Right cardiac atrium (tissue), 5 donors: Measurements from ENCODE around the gene KANSL3. TPM values are rescaled to one million over a fixed set of nuclear protein-coding genes. Genes with fewer than 3 reads are reported as not detected.
"Not testable (repeated sequence)": the region's sequence is repeated elsewhere in the genome, so short reads cannot be mapped to it uniquely, and the experiment has no call there.

Source experiments
- ATAC-seq, 2 donors: fragments of 200-7000 bp; cut with Tn5 transposase; one replicate each; pipeline versions ENCODE4 v1.8.0 to v1.9.1; 2020; ENCODE audit warnings: moderate library complexity in 2 of 2, mild to moderate bottlenecking in 1 of 2
- DNase-seq, 3 donors: peaks; one replicate each; pipeline ENCODE4 v3.0.0-alpha.2; 2020
- H3K27ac ChIP-seq: one replicate; pipeline ENCODE4 v1.5.1; 2013; ENCODE audit warnings: mild to moderate bottlenecking, low read length, control low read depth, moderate library complexity
- H3K27me3 ChIP-seq: one replicate; pipeline ENCODE4 v1.6.1; 2013; ENCODE audit not compliant: control insufficient read depth, insufficient read depth
- H3K4me1 ChIP-seq: one replicate; pipeline ENCODE4 v1.6.1; 2013; ENCODE audit warnings: low read length; ENCODE audit not compliant: control insufficient read depth, insufficient read depth
- H3K4me3 ChIP-seq: one replicate; pipeline ENCODE4 v1.5.1; 2013; ENCODE audit warnings: low read length, control low read depth
- H3K9me3 ChIP-seq: one replicate; pipeline ENCODE4 v1.6.1; 2013; ENCODE audit warnings: low read length; ENCODE audit not compliant: control insufficient read depth
- WGBS: extraction: QIAGEN DNeasy Blood & Tissue Kit; methylation state at CpG from one replicate; pipeline ENCODE4 v1.1.7; 2013; 5-methylcytosine and 5-hydroxymethylcytosine counted together
- intact Hi-C, 4 donors: fragments of 100-400 bp; cut with DNase I; formaldehyde crosslinking; loops; one replicate each; pipeline versions ENCODE4 v1.11.0 to v1.14.0; 2022 to 2023
- polyA plus RNA-seq: library from polyadenylated mRNA; stranded (reverse); fragments of 200-250 nt; gene quantifications from one replicate; pipeline ENCODE4 v1.2.3, GENCODE V29; 2013
- total RNA-seq, 4 donors: library from RNA; stranded (reverse); fragmentation: NEBNext Ultra II Directional; extraction: Animal tissue kit (Norgen Biotek cat#: 25700); gene quantifications; one replicate each; pipeline ENCODE4 v1.2.1, GENCODE V29; 2021
- donor health status: healthy with polysubstance abuse.
- donor health status: DM: no; HTN: yes; CAD: no.
- donor health status: DM: no; HTN: no; CAD: no.
- donor health status: DM: no; HTN: yes; CAD: no; lungs with severe emphysema.
- donor health status: DM: yes; HTN: yes; CAD: no.

KANSL3 gene
- total and polyA plus RNA-seq, 5 donors: 14.5 to 40.9 (median 34.5) TPM

GRCh38 chr2:96556441-96557330 is 81.4 kb downstream of the KANSL3 start:
- DNase-seq (no peak), ATAC-seq (no peak)
- Histone ChIP-seq H3K27me3 (no peaks in the 10 kb centered on the region), H3K27ac (no peak overlapping the region), H3K4me3 (no peak overlapping the region), H3K9me3 (no peaks in the 10 kb centered on the region), H3K4me1 (no peaks in the 10 kb centered on the region)
- 83% methylated on average over 16 of the region's 16 CpGs for WGBS
- intact Hi-C loops: no loop called here

- intact Hi-C loops: no loop called here
- no peaks in the 10 kb centered on the region for H3K9me3 ChIP-seq
- 77% methylated on average over 14 of the region's 14 CpGs for WGBS
These were observed 82.9 kb downstream of the KANSL3 start for GRCh38 chr2:96555146-96555610.

GRCh38 chr2:96554293-96555145 is 83.6 kb downstream of the KANSL3 start:
- Histone ChIP-seq H3K27me3 (no peaks in the 10 kb centered on the region), H3K9me3 (no peaks in the 10 kb centered on the region), H3K4me1 (no peaks in the 10 kb centered on the region), H3K4me3 (no peak overlapping the region), H3K27ac (no peak overlapping the region)
- DNase-seq (peak; percentile 71 to 90 (median 86)), ATAC-seq (peak; percentile 53 to 63)
- intact Hi-C loops: no loop called here
- 30% methylated on average over 35 of the region's 35 CpGs for WGBS

More at GRCh38 chr2:96555146-96555610, 82.9 kb downstream of the KANSL3 start:
- Histone ChIP-seq H3K4me1 (no peaks in the 10 kb centered on the region), H3K4me3 (no peak overlapping the region), H3K27ac (no peak overlapping the region), H3K27me3 (no peaks in the 10 kb centered on the region)
- ATAC-seq (peak in 1 of 2 donors; percentile 2), DNase-seq (no peak)

GRCh38 chr2:96553957-96554292 is 84.2 kb downstream of the KANSL3 start:
- DNase-seq, intact Hi-C loops, H3K4me3 ChIP-seq, H3K27me3 ChIP-seq, H3K4me1 ChIP-seq, H3K9me3 ChIP-seq, ATAC-seq, H3K27ac ChIP-seq: not testable (repeated sequence)
- 48% methylated on average over 9 of the region's 9 CpGs for WGBS

- Histone ChIP-seq H3K27ac (no peak overlapping the region), H3K4me1 (no peaks in the 10 kb centered on the region), H3K4me3 (no peak overlapping the region), H3K27me3 (no peaks in the 10 kb centered on the region), H3K9me3 (no peaks in the 10 kb centered on the region)
- no peak for DNase-seq
- peak; percentile 5 for ATAC-seq
- 82% methylated on average over 16 of the region's 16 CpGs for WGBS
- intact Hi-C loops: no loop called here
These were observed 84.7 kb downstream of the KANSL3 start for GRCh38 chr2:96553176-96553956.

GRCh38 chr2:96552315-96553175 is 85.6 kb downstream of the KANSL3 start:
- no peaks in the 10 kb centered on the region for H3K9me3 ChIP-seq
- no peak overlapping the region for H3K27ac ChIP-seq
- no peak overlapping the region for H3K4me3 ChIP-seq
- no peaks in the 10 kb centered on the region for H3K27me3 ChIP-seq
- WGBS: 81% methylated on average over 18 of the region's 18 CpGs
- DNase-seq: no peak
- H3K4me1 ChIP-seq: no peaks in the 10 kb centered on the region
- no peak for ATAC-seq
- intact Hi-C loops: no loop called here

- DNase-seq (no peak), ATAC-seq (no peak)
- H3K27me3 ChIP-seq: no peaks in the 10 kb centered on the region
- WGBS: 92% methylated on average over 25 of the region's 25 CpGs
- H3K4me1 ChIP-seq: no peaks in the 10 kb centered on the region
- H3K27ac ChIP-seq: no peak overlapping the region
- H3K9me3 ChIP-seq: no peaks in the 10 kb centered on the region
- no peak overlapping the region for H3K4me3 ChIP-seq
- intact Hi-C loops: no loop called here
These were observed 86.4 kb downstream of the KANSL3 start for GRCh38 chr2:96551605-96552314.

GRCh38 chr2:96550787-96551604 is 87.1 kb downstream of the KANSL3 start:
- ATAC-seq: no peak

More at GRCh38 chr2:96550787-96551604, 87.1 kb downstream of the KANSL3 start:
- DNase-seq: no peak
- Histone ChIP-seq H3K27me3 (no peaks in the 10 kb centered on the region), H3K4me3 (no peak overlapping the region), H3K9me3 (no peaks in the 10 kb centered on the region), H3K27ac (no peak overlapping the region), H3K4me1 (no peaks in the 10 kb centered on the region)
- WGBS: 91% methylated on average over 14 of the region's 14 CpGs
- intact Hi-C loops: no loop called here
